Iris pigment epithelial cell (primary cell): ENCODE data around the gene MTRR.

Experiments
- DNase-seq: peaks from one replicate; pipeline ENCODE4 v3.0.0-alpha.2; 2011; ENCODE audit warnings: low read depth

The MTRR gene

DNA sequence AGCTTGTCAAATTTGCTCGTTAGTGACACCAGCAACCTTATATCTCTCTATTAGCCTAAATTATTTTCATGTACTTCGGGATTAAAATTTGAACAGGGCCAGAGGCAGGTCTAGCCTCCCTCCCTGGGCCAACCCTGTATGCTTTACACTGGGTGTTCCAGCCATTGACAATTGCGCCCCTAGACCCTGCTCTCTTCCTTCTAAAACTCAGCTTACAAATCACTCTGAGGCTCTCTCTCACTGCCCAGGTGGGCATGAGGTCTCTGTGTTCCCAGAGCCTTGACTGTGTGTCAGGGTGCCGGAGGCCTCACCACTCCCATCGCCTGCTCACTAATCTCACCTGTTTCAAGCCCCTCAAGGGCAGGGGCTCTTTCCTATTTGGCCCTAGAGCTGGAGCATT lies 11.6 kb upstream of the MTRR start:
- no peak for DNase-seq

DNA sequence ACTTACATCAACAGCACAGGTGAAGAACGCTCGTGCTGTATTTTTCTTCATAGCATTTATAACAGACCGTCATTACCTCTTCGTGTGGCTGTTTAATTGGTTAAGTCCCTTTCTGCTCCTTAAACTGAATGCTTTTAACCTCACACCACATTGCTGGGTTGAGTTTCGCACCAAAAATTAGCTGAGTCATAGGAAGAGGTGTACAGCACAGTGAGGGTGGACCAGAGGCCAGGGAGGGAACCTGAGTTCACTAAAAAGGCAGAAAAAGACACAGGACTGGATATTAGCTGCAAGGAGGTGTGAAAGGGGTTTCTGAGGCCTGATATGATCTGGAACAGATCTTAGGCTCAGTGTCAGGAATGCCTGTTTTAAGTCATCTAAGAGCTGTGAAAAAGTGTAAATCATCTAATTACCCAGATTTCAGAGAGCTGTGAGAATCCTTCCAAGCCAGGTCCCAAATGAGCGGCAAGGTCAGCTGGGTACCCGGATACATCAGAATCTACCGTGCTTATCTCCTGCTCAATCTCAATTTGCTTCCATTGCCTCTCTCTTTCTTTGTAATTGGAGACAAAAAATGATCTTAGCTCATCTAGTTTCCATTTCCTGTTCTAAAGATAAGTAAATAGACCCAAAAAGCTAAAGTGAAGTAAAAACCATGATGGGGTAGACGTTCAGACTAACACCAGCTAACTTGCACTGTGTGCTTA lies 10.9 kb upstream of the MTRR start:
- DNase-seq, result no peak

DNA sequence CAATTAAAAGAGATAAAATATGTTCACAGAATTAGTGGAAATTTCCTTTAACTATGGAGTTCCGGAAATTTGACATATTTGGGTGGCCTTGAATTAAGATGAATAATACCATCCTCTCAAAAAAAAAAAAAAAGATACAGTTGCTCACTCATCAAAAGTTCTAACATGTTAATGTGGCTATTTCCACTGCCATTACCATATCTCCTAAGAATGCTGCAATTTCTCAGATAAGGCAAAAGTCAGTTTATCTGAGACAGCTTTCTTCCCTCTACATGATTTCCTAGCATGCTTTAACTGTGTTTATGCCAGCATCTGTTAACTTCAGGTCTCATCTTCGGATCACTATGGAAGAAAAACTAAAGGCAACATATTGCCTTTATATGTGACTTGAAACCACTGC lies 2.8 kb upstream of the MTRR start:
- DNase-seq, result no peak

DNA sequence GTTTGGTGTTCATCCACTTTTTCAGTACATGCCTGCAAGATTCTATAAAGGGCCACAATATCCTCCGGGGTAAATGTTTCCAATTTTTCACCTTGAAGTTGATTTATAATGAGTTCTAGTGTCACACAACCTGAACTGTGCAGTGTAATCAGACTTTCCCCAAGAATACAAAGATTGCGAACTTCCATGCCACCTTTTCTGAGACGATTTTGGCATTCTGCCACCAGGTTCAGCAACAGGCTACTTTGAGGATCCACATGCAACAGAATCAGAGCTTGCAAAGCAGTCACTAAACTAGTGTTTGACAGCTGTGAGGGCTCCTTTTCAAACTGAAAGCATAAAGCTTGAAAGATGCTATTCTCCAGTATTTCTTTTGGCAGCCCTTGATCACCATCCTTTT lies 1.7 kb upstream of the MTRR start:
- no peak for DNase-seq

DNA sequence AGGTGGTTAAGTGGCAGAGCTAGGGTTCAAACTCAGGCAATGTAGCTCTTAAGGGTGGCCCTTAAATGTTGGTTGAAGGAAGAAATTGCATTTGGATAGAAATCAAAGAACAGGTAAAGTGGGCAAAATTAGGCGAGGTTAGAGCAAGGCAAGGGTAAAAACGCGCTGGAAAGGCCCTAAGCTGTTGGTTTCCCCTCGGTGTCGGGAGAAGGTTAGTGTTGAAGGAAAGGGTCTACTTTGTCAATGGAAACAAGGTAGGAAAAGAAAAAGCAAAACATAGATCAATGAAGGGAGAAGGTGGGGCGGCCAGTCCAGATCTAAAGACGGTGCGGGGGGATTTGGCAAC lies 548 bp upstream of the MTRR start:
- DNase-seq, result no peak

DNA sequence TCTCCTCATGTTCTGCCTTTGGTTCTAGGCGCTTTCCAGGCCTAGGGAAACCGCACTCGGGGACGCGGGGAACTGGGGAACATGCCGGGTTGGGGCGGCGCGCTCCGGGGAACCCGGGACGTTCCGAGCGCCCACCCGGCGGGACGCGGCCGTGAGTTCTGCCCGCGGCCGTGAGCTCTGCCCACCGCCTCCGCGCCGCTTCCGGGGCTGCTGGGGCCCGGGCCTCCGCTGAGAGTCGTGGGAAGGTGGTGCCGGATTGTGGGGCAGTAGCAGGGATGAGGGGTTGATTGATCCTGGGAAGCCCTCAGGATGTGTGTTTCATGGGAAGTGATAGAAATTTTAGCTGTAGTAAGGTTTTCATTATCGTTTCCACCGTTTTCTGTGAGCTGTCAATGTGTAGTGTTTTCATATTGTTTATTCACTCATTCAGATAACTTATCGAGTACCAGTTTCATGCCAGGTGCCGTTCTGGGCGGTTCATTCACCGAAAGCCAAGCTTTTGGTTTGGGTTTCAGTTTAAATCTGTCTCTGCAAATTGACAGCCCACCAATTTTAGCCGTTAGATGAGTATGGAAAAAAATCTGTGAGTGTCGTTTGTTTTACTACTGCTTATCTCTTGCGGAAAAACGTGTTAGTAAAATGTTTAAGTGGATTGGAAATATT lies 657 bp downstream of the MTRR start:
- no peak for DNase-seq

DNA sequence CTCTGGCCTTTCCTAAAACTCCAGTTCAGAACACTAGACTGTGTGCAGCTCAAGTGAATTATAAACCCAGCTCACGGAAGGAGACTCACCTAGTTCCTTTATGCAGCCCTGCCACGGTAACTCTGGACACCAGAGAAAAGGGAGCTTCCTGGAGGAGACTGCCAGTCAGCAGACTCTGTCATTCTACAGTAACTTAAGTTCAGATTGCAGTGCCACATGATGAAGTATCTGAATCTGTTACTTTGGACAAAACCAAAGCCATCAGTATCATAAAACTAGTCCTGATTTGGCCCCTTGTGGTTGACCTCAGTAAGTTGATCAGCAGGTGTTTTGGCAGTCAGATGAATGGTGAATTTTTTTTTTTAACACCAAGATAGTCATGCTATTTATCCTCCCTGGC lies 2.7 kb downstream of the MTRR start:
- DNase-seq, result no peak

DNA sequence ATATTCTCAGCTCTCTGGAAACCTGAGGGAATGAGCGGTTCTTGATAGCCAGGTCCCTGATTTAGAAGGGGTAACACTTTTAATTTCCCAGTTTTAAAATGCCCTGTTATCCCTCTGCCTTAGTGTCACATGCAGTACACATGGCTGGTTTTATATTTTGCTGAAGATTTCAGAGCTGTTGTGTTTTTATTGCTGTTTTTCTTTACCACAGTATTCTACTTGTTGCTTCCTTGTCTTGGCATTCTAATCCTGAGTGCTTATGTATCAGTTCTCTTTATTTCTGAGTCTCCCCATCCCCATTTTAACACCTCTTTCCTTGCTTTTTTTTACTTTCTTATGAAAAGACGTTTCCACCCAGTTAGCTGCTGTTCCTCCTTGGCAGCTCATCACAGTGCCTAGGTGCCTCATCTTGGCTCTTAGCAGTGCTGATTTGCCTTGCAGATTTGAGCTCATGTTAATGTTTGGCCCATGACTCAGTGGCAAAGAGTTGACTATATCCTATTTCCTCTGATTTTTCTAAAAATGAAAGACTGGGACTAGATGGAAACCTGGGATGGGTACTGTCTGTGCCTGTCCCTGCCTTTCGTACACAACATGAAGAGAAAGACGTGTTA lies 3.7 kb downstream of the MTRR start:
- DNase-seq, result no peak

DNA sequence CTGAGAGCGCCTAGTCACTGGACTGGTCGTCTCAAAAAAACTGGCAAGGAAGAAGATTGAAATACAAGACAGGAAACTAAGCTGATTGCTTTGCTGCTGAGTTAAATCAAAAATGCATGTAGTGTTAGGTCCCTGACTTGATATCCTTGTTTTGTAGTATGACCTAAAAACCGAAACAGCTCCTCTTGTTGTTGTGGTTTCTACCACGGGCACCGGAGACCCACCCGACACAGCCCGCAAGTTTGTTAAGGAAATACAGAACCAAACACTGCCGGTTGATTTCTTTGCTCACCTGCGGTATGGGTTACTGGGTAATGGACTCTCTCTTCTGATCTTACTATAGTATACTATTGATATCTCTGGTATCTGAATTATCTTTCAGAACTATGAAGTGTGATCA lies 4.3 kb downstream of the MTRR start:
- DNase-seq, result no peak

DNA sequence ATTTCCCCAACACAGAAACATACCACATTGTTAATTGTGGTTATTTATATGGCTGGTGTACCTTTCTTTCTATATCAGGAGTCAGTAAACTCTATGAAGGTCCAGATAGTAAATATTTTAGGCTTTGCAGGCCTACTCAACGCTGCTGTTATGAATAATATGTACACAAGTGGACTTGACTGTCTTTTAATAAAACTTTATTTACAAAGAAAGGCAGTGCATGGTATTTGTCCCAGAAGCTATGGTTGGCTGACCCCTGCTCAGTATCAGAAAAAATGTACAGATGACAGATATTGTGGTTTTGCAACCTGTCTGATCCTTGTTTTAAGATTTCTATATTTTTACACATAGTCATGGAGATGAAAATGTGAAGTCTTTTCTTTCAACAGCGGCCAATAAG lies 5.7 kb downstream of the MTRR start:
- no peak for DNase-seq

DNA sequence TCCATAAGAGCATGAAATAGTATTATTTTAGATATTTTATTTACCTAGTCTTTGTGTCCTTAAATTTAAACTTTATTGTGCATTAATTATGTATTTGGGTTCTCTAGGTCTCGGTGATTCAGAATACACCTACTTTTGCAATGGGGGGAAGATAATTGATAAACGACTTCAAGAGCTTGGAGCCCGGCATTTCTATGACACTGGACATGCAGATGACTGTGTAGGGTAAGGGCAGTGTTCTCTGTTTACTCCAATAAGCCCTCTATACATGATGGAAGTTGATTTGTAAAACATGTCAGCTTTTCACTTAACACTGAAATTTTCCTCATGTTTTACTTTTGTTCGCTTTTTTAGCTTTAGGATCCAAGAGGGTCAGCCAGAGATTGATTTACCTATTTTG lies 6.2 kb downstream of the MTRR start:
- no peak for DNase-seq

DNA sequence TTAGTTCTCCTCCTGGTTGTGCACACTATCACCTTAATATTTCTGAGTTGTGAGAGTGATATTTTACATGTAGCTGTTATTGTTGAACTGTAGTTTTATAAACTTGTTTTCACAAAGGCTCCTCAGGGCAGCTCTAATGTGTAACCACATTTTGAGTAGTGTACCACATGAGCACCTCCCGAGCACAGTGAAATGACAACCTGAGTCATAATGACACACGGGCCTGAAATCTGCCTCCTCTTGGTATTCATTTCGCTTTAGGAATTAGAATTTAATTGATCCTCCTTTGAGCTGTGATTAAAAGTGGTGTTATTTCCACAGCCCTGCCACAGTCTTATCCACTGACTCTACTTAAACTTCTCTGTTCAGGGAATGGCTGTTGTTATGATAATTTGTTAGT lies 7.9 kb downstream of the MTRR start:
- DNase-seq, result peak; percentile 64

DNA sequence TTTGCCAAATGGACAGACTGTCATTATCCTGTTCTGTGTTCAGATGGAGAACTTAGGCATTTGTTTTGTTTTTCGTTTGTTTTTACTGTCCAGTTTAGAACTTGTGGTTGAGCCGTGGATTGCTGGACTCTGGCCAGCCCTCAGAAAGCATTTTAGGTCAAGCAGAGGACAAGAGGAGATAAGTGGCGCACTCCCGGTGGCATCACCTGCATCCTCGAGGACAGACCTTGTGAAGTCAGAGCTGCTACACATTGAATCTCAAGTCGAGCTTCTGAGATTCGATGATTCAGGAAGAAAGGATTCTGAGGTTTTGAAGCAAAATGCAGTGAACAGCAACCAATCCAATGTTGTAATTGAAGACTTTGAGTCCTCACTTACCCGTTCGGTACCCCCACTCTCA lies 8.9 kb downstream of the MTRR start:
- peak; percentile 78 for DNase-seq

DNA sequence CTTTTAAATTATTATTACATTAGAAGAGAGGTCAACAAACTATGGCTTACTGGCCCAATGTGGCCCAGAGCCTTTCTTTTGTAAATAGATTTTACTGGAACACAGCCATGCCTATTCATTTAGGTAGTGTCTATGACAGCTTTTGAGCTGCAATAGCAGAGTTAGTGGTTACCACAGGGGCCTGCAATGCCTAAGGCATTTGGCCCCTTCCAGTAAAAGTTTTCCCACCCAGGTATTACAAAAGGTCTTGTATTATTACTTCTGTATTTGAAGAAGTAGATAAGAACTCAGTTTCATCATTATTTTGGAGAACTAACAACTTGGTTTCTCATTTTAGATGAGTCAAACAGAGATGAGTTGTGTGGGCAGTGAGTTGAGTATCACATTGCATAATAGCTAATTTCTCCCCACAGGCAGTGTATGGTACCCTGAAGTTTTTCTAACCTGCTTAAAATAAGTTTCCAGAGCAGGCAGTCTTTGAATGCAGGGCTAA lies 9.5 kb downstream of the MTRR start:
- peak; percentile 83 for DNase-seq

DNA sequence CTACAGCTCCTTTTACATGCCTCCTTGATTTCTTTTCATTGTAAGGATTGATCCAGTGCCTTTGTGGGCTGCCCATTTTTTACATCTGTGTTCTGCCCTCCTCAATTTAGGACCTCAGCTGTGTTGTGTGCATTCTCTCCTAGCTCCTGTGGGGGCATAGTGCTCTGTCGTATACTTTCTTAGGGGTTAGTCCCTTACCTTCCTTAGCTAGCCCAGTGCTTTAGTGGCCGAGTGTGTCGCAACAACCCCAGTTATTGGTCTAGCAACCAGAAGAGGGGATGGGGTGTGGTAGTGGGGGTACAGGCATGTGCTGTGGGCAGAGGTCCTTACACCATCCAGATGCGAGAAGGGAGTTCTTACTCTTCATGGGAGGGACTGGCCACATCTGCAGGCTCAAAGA lies 12.1 kb downstream of the MTRR start:
- DNase-seq, result no peak

DNA sequence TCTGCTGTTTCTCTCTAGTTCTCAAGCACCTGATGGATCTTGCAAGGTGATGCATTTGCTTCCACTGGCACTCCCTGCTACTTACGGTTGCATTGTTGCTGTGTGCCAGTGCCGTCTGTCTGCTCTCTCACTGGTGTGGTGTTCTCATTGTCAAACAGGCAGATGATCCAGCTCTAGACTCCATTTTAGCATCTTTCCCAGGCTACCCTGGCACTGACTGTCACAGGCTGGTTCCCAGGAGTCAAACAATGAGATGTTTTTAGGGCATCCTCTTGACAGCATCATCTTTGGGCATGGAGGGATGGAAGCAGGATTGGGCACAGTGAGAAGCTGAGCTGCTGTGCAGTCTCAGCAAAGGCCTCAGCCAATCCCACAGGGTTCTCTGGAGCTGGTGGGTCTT lies 12.9 kb downstream of the MTRR start:
- DNase-seq, result no peak

DNA sequence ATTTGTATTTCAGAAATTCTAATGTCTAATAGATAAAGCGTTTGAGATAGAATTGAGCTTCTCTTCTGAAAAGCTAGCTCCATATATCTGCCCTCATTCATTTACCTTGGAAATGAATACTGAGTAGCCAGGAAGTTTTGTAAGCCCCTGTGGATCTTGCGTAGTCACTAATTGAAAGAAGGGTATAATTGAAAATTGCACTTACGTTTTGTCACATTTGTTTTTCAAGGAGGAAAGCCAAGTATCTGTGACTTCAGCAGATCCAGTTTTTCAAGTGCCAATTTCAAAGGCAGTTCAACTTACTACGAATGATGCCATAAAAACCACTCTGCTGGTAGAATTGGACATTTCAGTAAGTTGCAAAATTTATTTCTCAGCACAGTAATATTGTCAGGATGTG lies 14.0 kb downstream of the MTRR start:
- DNase-seq, result no peak

DNA sequence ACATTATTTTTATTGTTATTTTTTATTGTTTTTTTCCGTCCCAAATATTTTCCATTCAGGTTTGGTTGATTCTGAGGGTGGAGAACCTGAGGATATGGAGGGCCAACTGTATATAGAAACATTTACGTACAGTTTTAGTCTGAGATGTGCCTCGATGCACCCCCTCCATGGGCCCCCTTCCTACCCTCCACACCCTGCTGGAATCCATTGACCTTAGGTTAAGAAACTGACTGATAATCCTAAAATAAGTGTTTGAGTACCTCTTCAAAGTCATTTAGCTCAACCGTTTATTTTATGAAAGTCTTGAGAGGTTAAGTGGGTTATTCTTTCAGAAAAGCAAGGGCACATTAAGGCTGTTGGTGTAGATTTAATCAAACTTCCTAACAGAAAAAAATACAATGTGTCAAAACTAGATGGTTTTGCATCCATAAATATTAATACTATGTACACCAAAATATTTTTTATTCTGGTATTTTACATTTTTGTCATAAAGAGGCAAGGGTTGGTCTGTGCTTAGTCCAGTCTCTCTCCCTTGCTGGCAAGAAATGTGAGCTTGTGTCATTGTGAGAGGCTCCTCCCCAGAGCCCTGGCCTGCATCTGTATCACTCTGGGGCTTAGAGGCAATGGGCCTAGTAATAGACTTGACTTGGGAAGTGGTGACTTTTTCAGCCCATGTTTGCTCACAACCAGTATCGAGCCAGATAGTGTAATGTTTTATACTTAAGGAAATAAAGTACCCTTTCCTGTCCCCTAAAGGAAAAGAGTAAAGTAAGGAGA lies 15.7 kb downstream of the MTRR start:
- DNase-seq, result no peak

DNA sequence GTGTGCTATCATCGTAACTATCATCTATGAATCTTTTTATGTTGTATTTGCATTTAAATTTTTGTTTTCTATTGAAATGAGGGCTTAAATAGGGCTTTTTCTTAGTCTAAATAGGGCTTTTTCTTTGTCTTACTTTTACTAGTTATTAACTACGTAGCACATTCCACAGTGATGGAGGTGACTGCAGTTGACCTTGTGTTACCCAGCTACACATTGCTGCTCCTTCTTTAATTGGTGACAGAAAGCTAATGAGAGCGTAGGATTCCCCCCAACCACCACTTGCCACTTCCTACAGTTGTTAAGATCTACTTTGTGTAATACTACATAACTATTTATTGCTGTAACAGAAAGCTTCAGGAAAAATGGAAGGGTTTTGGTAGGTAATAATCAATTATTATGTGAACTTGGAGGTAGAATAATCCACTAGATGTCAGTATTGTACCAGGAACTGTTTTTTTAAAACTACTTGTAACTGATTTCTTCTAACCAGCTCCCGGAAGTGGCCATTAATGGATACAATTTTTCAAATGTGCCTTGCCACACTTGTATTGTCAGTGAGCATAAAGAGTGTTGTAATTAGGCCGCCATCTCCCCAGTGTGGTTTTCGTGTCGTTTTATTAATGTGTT lies 18.0 kb downstream of the MTRR start:
- peak; percentile 52 for DNase-seq

DNA sequence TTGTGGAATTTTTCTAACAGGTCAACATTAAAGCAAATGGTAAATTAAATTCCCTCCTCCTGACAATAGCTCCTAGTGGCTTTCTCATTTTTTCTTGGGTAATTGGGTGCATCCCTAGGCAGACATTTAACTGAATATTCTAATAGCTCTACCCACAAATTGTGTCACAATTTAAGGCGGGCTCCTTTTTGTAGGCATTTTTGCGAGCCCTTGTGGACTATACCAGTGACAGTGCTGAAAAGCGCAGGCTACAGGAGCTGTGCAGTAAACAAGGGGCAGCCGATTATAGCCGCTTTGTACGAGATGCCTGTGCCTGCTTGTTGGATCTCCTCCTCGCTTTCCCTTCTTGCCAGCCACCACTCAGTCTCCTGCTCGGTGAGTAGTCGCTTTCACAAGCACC lies 20.0 kb downstream of the MTRR start:
- no peak for DNase-seq

DNA sequence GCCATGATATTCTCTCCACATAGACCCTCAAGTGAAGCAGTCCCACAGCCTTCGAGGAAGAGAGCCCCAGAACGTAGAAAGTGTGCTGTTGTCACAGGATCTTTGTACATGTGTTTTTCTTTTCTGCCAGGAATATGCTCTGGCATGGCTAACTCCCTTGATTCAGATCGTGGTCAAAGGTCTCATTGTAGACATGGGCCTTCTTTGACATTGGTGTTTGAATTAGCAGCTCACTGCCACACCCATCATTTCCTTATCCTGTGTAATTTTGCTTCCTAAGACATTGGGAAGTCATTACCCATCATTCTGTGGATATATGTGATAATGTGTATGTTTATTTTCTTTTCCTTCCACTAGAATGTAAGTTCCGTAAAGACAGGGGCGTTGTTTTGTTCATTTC lies 25.5 kb downstream of the MTRR start:
- no peak for DNase-seq

DNA sequence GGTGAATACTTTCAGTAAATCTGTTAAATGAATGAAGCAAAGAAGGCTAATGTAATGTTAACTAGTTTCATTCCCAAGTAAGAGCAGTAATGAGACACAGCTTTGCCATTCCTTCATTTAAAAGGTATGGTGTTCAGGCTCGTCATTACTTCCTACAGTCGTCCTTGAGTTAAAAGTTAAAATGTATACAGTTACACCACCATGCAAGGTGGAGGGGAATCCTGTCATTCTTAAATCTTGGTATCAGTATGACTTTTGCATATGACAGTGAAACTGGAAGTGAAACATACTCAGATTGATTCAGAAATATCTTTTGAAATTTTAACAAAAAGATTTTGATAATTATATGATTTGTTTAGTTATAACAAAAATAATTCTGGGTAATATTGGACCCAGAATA lies 25.9 kb downstream of the MTRR start:
- no peak for DNase-seq
